Left renal pelvis (tissue), 4 donors: ENCODE measurements around the gene SYNDIG1. TPM values are rescaled to one million over a fixed set of nuclear protein-coding genes. Genes with fewer than 3 reads are reported as not detected.

Experiments used
- DNase-seq, 4 donors: peaks; one replicate each; pipeline ENCODE4 v3.0.0-alpha.2; 2013; ENCODE audit warnings: low read depth in 4 of 4, low spot score in 3 of 4
- polyA plus RNA-seq, 4 donors: library from polyadenylated mRNA; unstranded; fragments of 120-200 nt; gene quantifications; one replicate each; pipeline ENCODE4 v1.2.1, GENCODE V29; 2013; ENCODE audit not compliant: insufficient read length in 4 of 4

The SYNDIG1 gene
- polyA plus RNA-seq, 4 donors = 1.4 to 9.3 (median 8.8) TPM

DNA sequence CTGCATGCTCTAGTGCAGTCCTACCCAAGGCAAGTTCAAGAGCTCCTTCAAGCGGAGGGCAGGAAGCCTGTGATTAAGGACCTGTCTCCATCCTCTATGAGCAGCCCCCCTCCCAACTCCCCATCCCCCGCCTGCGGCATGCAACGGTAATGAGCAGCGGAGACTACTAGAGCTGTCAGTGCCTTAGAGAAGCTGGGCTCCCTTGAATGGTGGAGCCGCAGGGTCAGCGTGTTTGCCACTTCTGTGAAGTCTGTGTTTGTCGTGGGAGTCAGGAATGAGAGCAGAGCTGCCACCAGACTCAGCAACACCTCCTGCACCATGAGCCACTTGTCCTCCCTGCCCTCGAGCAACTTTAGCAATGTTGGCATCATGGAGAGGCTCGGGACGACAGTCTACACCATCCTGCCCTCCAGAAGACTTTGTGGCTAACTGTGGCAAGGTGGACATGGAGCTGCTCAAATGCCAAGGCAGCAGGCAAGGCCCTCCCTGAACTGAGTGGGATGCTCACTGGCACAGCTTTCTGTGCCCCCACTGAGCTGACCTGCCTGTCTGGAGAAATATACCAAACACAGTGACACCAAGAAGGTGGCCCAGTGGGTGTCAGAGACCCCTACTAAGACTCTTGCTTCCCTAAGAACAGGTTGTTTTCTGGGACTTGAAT is 23.8 kb upstream of the SYNDIG1 start:
- DNase-seq = peak in 1 of 4 donors; percentile 19

DNA sequence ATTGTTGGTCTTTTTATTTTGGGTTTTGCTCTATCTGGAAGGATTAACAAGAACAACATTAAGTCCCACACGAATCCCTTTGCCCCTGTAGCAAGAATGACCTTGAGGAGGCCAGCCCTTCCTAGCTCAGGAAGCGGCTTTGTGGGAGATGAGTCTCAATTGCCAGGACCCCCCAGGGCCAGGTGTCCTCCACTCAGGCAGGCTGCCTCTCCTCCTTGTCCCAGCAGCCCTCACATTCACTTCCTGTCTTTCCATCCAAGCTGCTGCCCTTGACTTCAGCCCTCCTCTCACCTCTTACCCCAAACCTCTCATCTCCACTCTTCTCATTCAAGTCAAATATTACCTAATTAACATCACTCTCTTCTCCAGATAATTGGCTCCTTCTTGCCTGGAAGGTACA is 22.6 kb upstream of the SYNDIG1 start:
- no peak for DNase-seq

DNA sequence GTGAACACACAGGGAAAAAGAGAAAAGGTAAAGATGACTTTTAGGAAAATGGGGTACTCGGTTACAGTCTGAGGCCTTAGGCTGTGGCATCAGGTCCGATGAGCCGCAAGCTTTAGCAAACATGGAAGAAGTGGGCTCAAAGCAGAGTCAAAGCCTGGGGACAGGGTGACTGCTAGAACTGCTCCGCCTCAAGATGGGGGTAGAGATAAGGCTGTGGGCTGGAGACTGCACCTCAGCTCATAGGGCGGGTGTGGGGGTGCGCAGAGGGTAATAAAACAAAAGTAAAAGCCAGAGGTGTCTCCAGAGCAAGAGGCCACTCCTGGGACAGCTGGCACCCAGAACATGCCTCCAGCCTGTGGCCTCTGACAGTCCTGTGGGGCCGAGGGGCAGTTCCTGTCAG is 21.3 kb upstream of the SYNDIG1 start:
- no peak for DNase-seq

DNA sequence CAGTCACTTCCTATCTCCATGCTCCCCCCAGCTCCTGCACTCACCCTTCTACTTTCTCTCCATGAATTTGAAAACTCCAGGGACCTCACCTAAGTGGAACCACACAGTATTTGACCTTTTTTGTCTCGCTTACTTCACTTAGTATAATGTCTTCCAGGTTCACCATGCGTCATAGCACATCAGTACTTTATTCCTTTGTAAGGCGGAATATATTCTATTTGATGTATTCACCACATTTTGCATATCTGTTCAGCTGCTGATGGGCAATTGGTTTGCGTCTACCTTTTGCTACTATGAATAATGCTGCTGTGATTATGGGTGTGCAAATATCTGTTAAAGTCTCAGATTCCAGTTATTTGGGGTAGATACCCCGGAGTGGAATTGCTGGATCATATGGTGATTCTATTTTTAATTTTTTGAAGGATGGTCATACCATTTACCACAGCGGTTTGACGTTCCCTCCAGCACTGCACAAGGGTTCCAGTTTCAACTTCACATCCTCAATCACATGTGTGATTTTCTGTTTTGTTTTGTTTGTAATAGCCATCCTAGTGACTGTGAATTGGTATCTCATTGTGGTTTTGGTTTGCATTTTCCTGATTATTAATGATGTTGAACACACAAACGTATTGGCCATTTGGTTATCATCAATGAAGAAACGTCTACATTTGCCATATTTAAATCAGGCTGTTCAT is 20.3 kb upstream of the SYNDIG1 start:
- no peak for DNase-seq

DNA sequence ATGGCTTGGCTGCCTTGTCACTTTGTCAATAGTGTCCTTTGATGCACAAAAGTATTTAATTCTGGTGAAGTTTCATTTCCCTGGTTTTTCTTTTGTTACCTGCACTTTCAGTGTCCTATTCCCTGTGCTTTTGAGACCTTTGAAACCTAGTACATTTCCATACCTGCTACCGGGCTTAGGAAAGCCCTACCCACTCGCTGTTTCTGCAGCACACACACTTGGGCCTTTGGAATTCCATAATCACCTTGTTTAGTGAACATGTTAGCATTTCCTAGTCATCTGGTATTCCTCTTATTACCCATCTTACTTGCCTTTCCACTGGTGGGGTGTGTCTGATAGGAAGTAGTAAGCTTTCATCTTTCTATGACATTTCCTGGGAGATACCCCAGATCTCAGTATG is 19.3 kb upstream of the SYNDIG1 start:
- no peak for DNase-seq

DNA sequence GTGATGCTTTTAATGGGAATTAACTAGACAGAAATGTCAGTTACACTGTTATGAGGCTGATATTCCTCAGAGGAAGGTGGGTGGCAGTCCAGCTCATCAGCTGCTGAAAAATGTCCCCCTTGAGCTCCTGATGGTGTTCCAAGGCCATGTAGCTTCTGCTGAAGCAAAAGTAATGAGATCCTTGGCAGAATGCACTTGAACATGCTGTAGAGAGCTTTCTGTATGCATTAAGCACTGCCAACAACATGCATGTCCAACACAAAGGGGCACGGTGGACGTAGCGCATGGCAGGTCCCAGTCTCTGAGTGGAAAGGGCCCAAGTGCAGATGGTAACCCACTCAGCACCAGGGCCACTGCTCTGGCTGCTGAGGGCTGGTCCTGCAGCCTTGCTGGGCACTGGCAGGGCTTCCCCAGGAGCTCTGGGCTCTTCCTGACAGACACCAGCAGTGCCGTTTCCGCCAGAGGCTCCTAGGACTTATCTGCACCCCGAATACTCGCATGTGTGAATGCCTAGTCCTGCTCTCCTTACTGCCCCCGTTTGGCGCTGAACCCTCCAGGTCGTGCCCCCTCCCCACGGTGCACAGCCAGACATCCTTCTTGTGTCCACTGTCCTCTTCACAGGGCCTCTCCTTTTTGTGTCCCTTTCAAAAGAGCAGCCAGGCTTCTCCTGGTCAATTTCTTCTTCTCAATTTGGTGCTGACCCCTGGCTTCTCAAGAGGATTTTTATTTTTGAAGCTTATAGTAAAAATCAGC is 18.6 kb upstream of the SYNDIG1 start:
- DNase-seq = no peak

DNA sequence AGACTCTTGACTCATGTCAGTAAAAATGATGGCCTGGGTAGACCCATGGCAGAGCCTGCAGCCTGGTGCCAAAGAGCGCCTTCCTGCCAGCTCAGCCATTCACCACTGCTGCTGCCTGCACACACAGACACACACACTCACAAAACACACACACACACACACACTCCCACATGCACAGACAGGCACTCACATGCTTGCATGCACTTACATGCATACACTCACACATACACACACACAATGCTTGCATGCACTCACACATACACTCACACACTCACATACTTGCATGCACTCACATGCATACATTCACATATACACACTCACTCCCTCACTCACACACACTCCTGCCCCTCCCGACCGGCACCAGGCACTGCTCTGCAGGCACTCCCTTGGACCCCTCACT is 18.0 kb upstream of the SYNDIG1 start:
- no peak for DNase-seq

DNA sequence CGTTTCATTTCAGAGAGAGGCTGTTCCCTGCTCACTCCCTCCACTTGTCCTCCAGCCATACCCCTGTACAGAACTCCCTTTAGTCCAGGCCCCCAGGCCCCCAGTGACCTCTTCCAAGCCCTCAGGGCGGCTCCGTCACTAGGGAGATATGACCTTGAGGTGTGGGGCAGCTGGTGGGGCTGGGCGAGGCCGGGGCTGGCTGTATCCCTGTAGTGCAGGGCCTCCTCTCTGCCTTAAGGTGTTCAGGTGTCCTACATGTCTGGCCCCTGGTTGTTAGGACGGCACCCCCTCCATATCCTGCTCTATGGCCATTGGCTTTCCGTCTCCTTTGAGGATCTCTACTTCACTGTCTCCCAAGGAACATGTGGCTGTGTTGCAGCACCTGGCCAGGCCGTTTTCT is 17.4 kb upstream of the SYNDIG1 start:
- DNase-seq = no peak

DNA sequence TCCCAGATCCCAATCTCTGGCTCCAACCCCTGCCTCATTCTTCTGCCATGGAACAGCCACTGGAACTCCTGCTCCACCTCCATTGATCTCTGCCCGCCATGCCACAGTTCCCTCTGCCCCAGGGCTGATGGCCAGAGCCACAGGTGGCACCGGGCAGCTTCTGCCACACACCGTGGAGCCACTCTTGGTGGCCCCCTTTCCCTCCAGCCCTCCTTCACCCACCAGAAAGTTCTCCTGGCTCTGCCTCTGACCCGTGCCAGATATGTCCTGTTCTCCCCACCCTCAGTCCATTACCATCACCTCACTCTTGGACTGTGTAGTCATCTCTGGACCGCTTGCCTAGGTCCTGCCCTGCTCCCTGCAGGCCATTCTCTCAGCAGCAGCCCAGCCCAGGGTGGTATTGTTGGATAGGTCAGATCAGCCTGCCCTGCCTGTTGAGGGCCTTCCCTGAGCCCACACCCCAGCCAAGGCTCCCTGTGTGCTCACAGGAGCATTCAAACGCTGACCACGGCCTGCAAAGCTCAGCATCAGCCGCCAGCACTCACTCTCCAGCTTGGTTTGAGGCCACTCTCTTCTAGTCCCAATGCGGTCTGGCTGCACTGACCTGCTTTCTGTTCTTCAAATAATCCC is 16.8 kb upstream of the SYNDIG1 start:
- no peak for DNase-seq

DNA sequence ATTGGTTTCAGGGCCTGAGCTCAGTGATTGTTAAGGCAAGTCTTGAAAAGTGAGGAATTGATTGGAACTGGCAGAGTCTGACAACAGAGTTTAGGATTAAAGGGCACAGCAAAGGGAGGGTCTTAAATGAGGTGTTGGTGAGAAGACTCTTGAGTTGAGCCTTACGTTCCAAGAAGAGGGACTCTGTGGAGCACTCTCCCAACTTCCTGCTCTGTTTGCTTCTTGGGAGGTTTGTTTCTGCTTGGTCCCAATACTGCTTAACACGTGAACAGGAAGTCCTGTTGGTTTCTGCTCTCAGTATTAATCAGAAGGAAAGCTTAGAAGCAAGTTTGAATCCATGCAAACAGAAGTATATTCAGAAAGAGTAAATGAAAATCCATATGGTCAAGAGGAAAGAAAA is 15.6 kb upstream of the SYNDIG1 start:
- no peak for DNase-seq

DNA sequence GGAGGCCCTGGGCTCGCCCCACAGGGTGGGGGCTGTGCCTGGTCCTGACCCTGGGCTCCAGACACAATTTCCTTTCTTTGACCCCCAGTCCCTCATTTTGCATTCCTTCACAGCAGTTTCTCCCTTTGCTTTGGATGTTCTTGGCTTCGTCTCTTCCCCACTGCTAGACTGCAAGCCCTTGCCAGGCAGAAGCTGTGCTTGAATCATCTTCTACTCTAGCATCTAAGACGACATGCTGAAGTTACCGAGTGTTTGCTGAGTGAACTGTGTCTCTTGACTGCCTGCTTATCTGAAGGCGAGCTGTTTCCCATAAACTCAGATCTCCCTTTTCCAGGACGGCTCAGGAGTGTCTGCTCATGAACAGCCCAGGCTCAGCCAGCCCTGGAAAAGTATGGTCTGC is 14.3 kb upstream of the SYNDIG1 start:
- DNase-seq = no peak

DNA sequence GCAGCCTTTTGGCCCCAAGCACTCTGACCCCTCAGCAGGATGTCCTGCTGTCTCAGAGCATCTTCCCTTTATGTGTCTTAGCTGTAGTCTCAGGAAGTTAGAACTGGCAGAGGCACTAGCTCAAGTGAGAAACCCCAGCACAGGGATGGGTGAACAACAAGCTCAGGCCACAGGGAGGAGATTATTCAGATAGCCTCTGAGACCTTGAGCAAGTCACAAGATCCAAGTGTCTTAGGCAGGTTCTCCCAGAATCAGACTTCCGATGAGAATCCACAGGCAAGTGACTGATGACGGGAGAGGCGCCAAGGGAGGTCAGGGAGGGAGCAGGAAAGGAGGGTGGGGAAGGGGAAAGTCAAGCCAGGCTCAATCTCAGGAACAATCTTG is 13.0 kb upstream of the SYNDIG1 start:
- DNase-seq = no peak

DNA sequence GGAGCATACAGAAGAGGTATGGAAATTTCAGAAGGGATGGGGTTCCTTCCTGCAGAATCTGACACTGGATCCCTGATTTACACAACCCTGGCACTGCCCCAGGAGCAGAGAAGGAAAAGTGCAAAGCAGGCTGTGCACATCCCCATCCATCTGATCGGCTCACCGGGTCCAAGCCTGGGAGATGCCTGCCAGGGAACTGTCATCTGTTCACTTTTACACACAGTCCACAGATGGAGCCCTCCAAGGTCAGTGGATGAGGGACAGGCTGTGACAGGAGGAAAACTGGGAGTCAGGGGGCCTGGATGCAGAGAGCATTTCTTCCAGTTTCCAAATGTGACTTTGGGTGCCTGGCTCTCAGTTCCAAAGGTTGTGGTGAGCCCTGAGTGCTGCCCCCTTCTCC is 11.0 kb upstream of the SYNDIG1 start:
- DNase-seq = no peak

DNA sequence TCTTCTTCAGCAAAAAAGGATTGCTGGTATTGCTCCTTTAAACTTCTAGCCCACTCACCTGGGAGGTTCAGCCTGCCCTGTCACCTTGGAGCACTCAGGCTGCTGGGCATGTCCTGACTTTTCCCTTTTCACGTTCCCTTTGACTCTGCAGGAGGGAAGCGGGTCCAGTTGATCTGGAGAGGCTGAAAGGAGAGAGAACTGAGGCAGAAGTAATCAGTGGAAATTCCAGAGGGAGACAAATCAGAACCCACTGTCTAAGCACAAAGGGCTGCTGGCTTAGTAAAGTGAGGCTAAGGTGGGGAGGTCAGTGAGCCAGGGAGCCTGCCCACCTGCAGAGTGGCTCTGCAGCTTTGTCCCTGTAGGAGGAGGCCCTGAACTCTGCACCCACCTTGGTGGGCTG is 9.7 kb upstream of the SYNDIG1 start:
- no peak for DNase-seq

DNA sequence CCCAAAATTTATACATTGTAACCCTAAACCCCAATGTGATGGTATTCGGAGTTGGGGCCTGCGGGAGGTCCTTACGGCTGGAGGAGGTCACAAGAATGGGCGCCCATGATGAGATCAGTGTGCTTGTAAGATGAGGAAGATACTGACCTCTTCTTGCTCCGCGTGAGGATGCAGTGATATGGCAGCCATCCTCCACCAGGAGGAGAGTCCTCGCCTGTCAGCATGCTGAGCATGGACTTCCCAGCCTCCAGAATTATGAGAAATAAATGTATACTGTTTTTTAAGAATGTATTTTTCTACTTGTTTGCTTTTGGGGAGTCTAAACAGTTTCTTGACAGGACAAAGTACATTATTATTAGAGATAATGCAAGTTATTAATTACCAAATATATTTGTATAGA is 8.7 kb upstream of the SYNDIG1 start:
- no peak for DNase-seq

DNA sequence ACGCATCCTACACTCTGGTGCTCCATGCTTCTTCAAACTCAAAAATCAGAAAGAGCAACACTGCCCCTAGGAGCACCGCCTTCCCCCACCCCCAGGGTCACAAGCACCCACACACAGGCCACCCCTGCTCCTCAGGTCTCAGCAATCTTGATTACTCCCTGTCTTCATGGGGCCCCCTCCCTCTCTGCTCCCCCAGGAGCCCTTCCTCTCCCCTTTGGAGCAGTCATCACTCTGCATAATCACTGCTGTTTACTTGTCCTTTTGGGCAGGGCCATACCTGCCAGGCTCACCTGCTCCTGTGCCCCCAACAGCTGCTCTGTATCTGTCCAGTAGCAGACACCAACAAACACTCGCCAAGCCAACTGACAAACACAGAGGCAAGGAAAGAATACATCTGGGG is 7.6 kb upstream of the SYNDIG1 start:
- DNase-seq = no peak

DNA sequence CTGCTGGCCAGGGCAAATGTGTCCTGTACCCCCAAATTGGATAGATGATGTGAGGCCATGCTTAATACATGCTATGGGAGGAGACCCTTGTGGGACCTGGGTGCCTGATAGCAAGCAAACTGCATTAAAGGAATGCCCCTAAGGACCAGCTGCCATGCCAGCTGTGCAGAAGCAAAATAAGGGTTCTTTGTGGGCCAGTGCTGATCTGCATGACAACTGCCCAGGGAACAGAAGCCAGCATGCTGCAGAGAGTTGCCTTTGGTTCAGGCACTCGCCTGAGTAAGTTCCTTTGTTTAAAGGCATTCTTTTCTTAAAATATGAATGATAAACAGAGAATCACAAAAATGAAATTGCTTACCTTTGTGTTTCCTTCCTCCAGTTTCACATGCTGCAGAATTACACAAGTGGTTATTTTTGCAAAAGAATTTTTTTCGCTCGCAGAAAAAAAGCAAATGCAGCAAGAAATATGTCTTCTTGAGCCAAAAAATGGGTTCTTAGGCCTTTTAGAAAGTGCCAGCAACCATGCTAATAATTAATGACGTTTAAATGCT is 6.9 kb upstream of the SYNDIG1 start:
- no peak for DNase-seq

DNA sequence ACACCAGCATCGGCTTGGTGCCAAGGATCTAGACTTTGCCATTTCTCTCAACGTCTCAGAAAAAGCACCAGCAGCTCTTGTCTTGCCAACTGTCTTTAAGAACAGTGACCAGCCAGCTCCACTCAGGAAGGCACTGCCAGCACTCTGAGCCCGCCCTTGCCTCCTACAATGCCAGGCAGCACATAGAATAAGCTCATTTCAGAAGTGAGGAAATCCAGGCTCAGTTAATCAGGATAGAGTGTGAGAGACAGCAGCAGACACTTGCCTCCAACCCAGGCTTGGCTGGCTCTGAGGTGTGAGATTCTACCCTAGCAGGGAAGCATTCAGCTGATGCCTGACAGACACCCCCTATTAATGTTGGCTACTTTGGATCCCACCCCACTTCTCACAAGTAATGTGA is 4.3 kb upstream of the SYNDIG1 start:
- DNase-seq = no peak

DNA sequence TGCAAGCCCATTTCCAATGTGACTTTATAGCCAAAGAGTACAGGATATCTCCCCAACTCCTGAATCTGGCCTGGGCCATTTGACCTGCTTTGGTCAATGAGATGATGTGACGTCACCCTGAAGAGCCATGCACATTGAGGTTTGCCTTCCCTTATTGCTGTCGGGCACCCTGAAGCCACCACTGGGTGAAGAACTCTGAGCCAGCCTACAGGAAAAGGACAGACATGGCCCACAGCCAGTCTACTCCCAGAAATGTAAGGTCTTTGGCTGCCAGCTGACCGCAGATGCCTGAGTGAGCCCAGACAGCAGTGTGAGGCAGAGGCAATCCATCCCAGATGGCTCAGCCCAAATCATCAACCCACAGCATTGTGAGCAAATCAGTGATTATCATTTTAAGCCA is 3.7 kb upstream of the SYNDIG1 start:
- no peak for DNase-seq

DNA sequence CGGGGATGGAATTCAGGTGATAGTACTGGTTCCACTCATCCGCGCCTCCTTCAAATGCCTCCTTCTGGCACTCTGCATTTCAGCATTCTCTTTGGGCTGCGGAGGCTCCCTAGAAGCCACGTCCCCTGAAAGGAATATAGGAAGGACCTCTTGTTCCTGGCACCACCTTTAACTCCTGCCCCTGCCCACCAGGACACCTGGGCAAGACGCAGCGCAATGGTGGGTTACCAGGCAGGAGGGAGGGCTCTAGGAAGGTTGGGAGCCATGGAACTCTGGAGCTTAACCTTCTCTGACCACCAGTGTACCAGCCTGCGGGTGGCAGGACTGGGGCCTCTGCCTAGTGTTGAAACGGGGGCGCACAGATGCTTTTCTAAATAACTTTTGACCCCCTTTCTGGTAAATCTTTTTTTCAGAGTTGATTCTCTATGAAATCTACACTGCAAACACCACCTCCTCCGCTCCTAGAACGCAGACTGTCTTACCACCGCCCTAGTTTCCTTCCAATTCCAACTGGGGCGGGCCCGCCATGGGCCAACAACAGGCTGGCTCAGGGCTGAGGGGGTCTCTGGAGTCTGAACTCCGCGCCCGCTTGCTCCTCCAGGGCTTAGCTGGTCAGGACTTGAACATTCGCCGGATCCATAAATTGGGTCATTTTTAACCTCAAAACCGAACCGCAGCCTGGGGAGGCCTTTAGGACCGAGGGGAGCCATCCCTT is 871 bp upstream of the SYNDIG1 start:
- no peak for DNase-seq
